GM15510 (cell line): ENCODE data around the gene PLSCR3.

ENCODE experiments used
- POLR2A ChIP-seq: IDR thresholded peaks from 3 replicates; pipeline ENCODE4 v1.6.1; 2011; ENCODE audit warnings: borderline replicate concordance; ENCODE audit not compliant: insufficient read length; ENCODE audit errors: extremely low read depth

PLSCR3 gene

GRCh38 chr17:7431231-7431630, 36.9 kb upstream of the PLSCR3 start:
- TF ChIP-seq POLR2A: no peak

- no peak for TF ChIP-seq POLR2A
Observed at GRCh38 chr17:7429722-7430121, 35.4 kb upstream of the PLSCR3 start.

GRCh38 chr17:7428557-7428956, 34.2 kb upstream of the PLSCR3 start, which contains the start of gene SPEM3:
TSS of gene SPEM3 (plus strand) at chr17:7428857. CDS start at chr17:7428903, 46 bp downstream.
- no peak for TF ChIP-seq POLR2A

- no peak for TF ChIP-seq POLR2A
Observed at GRCh38 chr17:7427549-7427948, 33.2 kb upstream of the PLSCR3 start.

- TF ChIP-seq POLR2A: no peak
Observed at GRCh38 chr17:7426896-7427489, 32.7 kb upstream of the PLSCR3 start.

GRCh38 chr17:7426203-7426863, 32.0 kb upstream of the PLSCR3 start:
- no peak for TF ChIP-seq POLR2A

GRCh38 chr17:7425756-7426155, 31.4 kb upstream of the PLSCR3 start:
- TF ChIP-seq POLR2A: no peak

- no peak for TF ChIP-seq POLR2A
Observed at GRCh38 chr17:7425316-7425715, 31.0 kb upstream of the PLSCR3 start, which contains the start of gene SPEM2. TSS of gene SPEM2 (plus strand) at chr17:7425616. CDS start at chr17:7425689, 73 bp downstream.

GRCh38 chr17:7423679-7424078, 29.4 kb upstream of the PLSCR3 start:
- no peak for TF ChIP-seq POLR2A

- TF ChIP-seq POLR2A: no peak
Observed at GRCh38 chr17:7421186-7421585, 26.9 kb upstream of the PLSCR3 start.

GRCh38 chr17:7419819-7420610, 25.7 kb upstream of the PLSCR3 start, which contains the start of gene SPEM1:
TSS of gene SPEM1 (plus strand) at chr17:7420324. CDS start at chr17:7420385, 61 bp downstream.
- TF ChIP-seq POLR2A: no peak

- no peak for TF ChIP-seq POLR2A
Observed at GRCh38 chr17:7418472-7419152, 24.3 kb upstream of the PLSCR3 start.

GRCh38 chr17:7417056-7417655, 22.8 kb upstream of the PLSCR3 start:
- no peak for TF ChIP-seq POLR2A

- no peak for TF ChIP-seq POLR2A
Observed at GRCh38 chr17:7416323-7416722, 22.0 kb upstream of the PLSCR3 start.
